NCI-H524 (cell line): ENCODE measurements around the gene MED8.

Source experiments
- DNase-seq, 2 experiments: peaks; one replicate each; lab custom pipeline; 2025; lab: John Stamatoyannopoulos, UW

Gene MED8

DNA sequence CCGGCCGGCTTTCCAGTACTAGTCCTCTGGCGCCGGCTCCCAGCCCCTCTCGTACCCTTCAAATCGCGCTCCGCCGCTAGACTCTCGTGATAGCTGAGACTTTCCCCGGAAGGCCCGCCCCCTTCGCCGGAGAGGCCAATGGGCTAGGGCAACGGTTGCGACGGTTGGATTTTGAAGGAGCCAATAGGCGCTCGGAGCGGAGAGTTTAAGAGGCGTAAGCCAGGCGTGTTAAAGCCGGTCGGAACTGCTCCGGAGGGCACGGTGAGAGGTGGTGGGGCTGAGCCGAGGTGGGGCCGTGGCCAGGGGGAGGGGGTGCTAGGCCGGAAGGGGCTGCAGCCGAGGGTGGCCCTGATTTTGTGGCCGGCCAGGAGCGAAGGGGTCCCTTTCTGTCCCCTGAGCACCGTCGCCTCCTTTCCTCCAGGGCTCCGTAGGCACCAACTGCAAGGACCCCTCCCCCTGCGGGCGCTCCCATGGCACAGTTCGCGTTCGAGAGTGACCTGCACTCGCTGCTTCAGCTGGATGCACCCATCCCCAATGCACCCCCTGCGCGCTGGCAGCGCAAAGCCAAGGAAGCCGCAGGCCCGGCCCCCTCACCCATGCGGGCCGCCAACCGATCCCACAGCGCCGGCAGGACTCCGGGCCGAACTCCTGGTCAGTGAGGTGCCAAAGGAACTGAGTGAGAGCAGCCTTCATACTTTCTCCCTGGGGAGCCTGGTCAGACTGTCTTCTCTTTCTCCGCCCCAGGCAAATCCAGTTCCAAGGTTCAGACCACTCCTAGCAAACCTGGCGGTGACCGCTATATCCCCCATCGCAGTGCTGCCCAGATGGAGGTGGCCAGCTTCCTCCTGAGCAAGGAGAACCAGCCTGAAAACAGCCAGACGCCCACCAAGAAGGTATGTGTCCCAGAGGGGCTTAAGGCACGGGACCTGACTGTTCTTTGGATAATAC lies 30.6 kb downstream of the MED8 start, which contains the start of gene CDC20:
Gene CDC20 (plus strand): TSS at position 236 of the 948 bp plus-strand sequence. CDS start 235 bp downstream, at position 471.
- peak; percentile 98 for DNase-seq

DNA sequence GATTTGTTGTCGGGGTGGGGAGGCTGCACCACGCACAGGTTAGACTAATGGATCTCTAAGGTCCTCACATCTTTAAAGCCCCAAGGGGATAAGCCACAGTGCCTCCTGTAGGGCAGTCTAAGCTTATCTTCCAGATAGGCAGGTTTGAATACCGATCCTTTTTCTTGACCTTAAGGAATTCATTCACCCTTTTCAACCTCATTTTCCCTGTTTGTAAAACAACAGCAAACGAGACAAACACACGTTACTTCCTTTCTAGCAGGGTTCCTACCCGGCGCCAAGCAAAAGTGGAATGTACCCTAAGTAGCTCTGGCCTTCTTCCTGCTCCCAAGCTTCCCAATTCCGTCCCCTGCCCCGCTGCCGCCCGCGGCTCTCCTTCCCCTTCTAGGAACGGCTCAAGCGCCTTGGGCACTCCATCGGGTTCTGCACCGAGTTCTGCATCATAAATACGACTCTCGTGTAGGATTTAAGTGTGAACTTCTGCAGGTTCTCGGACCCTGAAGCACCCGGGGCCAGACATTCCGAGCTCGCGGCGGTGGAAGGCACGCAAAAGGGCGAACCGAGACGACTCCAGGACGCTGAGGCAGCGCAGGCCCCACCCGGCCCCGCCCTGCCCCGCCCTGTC lies 31.4 kb downstream of the MED8 start:
- DNase-seq: peak; percentile 37 to 65

DNA sequence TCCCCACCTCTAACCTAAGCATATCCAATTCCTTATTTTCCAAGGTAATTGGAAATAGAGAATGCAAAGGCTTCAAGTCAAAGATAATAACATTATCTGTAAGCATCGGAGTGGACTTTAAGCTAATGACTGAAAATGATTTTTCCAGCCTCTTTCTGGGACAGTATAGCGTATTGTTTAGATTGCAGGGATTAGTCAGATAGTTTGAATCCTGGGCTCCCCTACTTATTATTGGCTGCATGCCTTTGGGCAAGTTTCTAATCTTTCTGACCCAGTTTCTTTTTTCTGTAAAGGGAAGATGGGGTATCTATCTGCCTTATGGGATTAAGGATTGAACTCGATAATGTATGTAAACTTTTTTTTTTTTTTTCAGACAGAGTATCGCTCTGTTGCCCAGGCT lies 32.3 kb downstream of the MED8 start:
- DNase-seq: no peak

DNA sequence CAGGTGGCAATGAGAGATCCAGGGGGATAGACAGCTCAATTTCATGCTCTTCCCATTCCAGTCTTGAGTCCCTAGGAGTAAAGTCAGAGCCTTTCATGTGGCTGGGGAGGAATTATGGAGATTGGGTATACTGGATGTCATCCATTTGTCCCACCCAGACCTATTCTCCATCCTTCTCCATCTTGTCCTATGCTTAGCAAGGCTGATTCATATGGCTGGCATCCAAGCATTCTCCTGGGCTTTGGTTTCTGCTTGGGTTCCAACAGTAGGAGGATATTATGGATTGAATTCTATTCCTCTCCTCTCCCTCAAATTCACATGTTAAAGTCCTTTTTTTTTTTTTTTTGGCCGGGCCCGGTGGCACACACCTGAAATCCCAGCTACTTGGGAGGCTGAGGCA lies 34.7 kb downstream of the MED8 start:
- no peak for DNase-seq

DNA sequence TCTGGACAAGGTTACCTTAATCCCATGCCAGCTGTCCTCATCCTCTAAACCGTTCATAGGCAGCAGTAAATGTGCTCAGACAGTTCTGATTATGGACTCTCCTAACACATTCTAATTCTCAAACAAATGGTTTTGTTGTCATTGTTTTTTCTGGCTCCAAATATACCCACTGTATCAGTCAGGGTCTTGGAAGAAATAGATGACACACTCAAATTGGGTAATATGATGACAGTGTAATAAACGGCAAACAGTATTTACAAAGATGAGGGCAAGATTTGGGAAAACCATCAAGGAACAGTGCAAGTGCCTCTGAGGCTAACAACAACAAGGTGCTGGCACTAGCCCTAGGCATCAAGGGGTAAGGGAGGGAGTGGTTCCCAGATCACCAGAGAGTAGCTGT lies 35.1 kb downstream of the MED8 start:
- peak in 1 of 2 experiments; percentile 10 for DNase-seq

DNA sequence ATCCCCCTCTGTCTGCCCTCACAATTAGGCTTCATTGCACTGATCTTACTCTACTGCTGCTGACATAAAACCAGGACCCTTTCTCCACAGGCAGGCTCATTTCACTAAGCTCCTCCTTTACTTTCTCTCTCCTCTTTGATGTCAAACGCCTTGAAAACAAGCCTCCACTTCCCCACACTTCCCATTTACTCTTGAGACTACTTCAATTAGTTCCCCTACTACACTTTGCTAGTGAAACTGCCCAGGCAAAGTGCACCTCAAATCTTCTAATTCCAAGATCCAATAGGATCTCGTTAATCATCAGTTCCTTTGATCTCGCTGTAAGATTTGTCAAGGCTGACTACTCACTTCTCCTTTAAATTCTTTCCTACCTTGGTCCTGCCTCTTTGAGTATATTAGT lies 36.7 kb downstream of the MED8 start:
- DNase-seq: no peak

DNA sequence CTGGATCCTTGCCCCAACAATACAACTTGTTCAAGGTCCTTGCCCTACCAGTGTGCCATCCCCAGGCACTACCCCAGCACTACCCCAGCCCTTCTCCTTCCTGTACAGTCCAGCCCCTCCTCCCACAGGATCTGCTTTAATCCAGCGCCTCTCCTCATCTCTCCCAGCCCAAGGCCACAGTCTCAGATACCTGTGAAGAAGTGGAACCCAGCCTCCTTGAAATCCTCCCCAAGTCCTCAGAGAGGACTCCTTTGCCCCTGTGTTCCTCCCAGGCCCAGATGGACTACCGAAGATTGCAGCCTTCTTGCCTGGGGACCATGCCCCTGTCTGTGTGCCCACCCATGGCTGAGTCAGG lies 37.3 kb downstream of the MED8 start:
- no peak for DNase-seq

DNA sequence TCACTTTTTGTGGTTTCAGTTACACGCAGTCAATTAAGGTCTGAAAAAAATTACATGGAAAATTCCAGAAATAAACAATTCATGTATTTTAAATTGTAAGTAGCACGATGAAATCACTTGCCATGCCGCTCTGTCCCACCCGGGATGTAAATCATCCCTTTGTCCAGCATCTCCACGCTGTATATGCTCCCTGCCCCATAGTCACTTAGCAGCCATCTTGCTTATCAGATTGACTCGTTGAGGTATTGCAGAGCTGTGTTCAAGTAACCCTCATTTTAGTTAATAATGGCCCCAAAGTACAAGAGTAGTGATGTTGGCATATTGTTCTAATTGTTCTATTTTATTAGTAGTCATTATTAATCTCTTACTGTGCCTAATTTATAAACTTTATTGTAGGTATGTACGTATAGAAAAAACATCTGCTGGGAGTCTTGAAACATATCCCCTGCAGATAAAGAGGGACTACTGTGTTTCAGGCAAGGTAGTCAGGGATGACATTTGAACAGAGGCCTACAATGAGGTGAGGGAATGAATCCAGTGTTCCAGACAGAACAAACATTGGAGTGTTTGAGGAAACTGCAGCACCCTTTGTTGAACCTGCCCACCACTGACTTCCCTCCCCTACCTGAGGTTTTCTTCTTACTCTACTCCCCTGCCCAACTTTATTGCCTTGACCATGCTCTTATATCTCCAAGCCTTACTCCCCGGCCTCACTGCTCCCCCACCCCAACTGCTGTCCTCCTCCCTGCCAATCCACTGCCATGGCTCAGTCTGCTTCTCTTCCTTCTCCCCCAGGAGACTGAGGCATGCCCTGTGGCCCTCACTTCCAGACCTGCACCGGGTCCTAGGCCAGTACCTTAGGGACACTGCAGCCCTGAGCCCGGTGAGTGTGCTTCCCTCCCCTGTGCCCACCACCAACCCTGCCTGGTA lies 37.9 kb downstream of the MED8 start:
- DNase-seq: no peak

DNA sequence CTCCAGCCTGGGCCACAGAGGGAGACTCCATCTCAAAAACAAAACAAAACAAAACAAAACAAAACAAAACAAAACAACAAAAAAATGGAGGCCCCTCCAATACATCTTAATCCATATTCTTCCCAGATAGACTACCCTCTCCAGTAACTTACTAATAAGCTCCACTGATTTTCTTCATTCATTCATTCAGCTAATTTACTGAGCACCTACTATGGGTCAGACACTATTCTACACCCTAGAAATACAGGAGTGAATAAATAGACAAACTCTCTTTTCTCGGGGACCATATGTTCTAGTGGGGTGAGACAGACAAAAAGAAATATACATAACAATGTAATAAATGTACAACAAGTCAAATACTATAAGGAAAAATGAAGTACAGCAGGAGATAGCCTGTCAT lies 38.6 kb downstream of the MED8 start:
- DNase-seq: no peak

DNA sequence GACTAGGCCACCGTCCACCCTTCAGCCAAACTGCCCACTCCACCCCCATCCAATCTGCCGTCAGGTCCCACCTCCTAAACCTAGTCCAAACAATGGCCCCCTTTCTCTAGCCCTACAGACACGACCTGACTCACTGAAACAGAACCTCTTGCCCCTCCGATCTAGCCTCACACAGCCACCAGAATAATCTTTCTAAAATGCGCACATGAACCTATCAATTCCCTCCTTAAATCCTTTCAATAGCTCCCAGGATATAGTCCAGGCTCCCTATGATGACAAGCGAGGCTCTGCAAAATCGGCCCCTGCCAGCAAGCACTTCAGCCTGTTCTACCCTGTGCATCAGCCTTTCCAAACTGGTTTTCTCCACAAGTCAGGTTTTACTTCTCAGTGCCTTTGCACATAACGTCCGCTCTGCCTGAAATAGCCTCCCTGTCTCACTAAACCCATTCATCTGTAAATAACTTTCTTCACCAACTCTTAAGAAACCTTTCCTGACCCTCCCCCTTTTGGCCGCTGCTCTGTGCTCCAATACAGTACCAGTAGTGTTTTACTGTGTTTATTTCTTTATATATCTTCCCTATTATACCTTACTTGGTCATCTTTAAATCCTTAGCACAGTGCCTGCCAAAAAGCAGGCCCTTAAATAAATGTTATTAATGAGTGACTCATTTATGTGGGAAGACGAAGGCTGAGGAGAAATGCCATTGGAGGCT lies 39.9 kb downstream of the MED8 start:
- no peak for DNase-seq

DNA sequence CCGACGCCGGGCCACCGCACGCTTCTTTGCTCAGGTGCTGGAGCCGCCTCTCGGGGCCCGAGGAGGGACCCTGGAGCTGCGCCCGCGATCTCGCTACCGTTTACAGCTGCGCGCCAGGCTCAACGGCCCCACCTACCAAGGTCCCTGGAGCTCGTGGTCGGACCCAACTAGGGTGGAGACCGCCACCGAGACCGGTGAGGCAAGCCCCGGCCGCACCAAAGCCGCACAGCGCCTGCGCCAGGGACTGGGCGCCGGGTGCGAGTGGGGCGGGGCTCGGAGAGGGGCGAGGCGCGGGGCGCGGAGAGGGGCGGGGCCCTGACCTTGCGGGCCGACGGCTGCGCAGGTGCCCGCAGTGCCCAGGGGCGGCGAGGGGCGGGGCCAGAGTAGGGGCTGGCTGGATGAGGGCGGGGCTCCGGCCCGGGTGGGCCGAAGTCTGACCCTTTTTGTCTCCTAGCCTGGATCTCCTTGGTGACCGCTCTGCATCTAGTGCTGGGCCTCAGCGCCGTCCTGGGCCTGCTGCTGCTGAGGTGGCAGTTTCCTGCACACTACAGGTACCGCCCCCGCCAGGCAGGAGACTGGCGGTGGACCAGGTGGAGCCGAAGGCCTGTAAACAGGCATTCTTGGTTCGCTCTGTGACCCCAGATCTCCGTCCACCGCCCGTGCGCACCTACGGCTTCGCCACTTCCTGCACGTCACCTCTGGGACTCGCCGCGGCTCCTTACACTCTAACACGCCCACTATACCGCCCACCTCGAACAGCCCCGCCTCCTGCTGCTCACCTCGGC lies 40.6 kb downstream of the MED8 start:
- peak; percentile 60 to 78 for DNase-seq

DNA sequence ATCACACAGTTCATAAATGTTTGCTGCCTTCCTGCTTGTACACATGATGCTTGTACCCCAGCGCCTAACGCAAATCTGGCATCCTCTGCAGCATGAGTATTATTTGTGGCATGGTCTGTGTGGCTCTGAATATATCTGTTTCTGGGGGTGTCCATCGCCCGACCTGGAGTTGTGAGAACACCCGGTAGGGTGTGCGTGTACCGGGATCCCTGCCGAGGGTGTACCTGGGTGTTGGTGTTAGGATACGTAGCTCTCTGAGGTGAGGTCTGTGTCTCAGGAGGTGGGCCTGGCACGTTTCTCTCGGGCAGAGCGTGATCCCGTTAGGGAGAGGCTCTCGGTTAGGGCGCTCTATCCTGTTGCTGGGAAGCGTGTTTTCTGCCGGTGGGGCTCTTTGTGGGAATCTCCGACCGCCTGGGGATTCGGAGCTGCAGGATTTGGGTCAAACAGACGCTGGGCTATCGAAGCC lies 41.2 kb downstream of the MED8 start:
- peak in 1 of 2 experiments; percentile 69 for DNase-seq

DNA sequence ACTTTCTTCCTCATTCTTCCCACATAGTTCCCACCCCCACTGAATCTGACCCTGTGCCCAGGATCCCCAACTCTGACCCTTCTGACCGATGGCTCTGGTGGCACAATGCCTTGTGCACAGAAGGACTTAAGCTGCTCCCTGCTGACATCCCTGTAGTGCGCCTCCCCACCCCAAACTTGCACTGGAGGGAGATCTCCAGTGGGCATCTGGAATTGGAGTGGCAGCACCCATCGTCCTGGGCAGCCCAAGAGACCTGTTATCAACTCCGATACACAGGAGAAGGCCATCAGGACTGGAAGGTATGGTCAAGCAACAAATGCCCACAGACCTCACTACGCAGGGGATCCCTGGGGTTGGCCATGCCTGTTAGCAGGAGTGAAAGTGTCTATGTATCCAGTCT lies 43.0 kb downstream of the MED8 start:
- no peak for DNase-seq

DNA sequence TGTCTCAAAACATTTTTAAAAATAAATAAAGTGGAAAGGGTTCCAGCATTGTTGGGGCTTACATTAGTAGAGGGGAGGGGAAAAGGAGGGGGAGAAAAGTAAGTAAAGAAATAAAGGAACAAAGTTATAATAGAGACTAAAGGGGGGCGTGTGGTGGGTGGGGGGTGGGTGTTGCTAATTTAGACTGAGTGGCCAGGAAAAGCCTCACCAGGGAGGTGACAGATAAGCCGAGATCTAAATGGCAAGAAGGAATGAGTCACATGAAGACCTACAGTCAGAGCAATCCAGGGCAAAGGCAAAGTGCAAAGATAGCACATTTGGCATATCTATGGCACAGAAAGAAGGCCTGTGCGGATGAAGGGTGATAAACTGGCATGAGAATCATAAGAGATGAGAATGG lies 44.5 kb downstream of the MED8 start:
- no peak for DNase-seq

DNA sequence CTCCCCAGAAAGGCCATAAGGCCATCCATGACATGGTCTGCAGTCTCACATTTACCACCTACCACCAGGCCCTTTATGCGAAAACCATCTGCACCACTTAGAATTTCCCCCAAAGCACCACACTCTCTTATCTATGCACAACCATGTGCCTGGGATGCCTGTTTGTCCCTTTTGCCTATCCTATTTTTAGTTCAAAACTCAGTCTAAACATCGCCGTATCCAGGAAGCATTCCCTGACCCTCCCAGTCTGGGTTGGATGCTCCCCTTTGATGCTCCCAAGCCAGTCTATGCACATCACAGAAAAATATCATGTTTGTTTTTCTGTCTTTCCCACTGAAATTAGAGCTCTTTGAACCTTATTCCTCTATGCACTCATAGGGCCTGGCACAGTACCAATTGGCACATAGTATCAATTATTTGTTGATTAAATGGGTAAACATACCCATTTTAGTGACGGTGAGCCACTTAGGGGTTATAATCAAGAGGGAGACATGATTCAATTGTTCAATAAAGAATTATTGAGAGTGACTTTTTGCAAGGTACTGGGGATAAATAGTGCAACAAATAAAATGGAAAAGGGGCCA lies 45.2 kb downstream of the MED8 start:
- no peak for DNase-seq

DNA sequence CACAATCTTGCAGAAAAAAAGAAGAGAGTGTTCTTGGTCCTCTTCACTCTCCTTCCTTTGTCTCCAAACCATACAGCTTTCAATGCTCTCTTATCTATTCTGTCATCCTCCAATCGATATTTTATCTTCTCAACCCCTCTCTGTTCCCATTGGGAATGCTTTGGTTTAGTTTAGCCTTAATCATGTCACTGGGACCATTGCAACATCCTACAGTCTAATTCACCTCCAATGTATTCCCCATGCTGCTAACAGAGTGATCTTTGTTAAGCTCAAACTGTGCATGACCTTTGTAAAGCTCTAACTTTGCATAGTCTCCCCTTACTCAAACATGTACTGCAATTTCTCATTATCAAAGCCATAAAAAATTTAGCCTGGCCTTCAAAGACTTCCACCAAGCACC lies 49.0 kb downstream of the MED8 start:
- DNase-seq: no peak

DNA sequence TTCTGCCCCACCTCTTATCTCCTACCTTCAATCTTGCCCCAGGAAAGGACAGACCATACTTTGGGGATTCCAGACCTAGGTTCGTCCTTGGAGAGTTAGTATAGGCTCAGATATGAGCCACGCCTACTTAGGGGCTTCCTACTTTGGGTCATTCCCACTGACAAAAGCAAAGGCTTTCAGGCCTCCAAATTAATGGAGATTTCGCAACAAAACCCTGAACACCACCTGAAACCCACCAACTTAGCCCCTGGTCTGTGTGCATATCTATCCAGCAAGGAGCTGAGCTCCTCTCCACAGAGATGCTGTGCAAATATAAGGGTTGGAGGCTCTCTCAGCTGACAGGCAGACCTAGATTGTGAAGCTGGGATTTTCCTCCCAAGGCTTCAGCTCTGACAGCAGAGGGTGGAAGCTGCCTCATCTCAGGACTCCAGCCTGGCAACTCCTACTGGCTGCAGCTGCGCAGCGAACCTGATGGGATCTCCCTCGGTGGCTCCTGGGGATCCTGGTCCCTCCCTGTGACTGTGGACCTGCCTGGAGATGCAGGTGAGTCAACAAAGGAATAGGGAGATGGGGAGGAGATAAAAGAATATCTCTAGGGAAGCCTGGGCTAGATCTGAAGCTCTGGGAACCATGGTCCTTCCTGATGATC lies 49.9 kb downstream of the MED8 start:
- DNase-seq: no peak

DNA sequence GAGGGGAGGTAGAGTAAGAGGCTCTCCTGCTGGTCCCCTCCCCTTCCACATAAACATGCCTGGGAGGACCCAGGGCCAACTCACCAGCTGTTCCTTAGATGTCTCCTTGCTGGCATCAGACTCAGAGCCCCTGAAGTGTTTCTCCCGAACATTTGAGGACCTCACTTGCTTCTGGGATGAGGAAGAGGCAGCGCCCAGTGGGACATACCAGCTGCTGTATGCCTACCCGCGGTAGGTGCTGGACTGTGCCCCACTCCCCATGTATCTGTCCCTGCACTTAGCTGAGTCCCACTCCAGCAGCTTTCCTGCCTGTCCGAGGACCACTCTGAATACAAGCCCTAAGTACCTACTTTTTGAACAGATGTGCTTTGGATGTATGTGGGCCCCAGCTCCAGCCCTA lies 51.6 kb downstream of the MED8 start:
- no peak for DNase-seq

DNA sequence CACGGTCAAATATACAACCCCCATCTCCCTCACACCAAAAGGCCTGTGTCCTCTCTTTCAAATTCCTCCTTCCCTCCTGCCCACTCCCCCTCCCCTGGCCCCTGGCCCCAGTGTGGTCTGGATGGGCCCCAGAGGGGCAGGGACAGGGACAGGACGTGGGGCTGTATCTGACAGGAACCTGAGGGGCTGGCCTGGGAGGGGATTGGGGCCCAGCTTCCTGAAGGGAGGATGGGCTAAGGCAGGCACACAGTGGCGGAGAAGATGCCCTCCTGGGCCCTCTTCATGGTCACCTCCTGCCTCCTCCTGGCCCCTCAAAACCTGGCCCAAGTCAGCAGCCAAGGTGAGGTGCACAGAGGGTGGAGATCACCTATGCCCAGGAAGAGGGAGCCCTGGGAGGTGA lies 52.0 kb downstream of the MED8 start, which contains the start of gene MPL:
Gene MPL (plus strand): TSS at position 231 of the 400 bp plus-strand sequence. CDS start 31 bp downstream, at position 262.
- DNase-seq: no peak
